Choroid plexus epithelial cell (primary cell): ENCODE measurements around the gene ASIC3.

ENCODE experiments used
- DNase-seq: peaks from one replicate; pipeline ENCODE4 v3.0.0-alpha.2; 2010; ENCODE audit warnings: low read depth
- H3K4me3 ChIP-seq: 2 replicates; pipeline ENCODE4 v1.5.1; 2011; ENCODE audit warnings: low read depth, mild to moderate bottlenecking, control low read depth, low read length, moderate library complexity
- TF ChIP-seq, protein P1 (sequence below): conservative IDR thresholded peaks from 2 replicates; pipeline ENCODE4 v1.5.1; 2011; ENCODE audit warnings: low read depth, mild to moderate bottlenecking, control low read depth, inconsistent platforms, low read length, moderate library complexity

The ASIC3 gene

DNA sequence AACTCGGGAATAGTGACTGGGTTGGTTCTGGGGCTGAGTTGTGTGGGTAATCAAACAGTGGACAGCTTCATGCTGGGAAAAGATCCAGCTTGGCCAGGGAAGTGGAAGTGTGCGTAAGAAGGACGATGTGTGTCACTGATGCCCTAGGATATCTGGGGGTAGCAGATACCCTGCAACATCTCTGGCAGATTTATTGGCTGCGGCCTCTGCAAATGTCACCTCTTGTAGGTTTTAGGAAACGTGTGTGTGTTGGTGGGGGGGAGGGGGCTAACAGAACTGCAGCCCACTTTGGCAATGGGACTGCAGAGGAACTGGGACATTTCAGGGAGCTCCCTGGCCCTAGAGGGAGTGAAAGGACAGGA, 37.0 kb downstream of the ASIC3 start:
- DNase-seq = no peak
- H3K4me3 ChIP-seq = peak overlapping the region; percentile 79
- TF ChIP-seq, protein P1, sequence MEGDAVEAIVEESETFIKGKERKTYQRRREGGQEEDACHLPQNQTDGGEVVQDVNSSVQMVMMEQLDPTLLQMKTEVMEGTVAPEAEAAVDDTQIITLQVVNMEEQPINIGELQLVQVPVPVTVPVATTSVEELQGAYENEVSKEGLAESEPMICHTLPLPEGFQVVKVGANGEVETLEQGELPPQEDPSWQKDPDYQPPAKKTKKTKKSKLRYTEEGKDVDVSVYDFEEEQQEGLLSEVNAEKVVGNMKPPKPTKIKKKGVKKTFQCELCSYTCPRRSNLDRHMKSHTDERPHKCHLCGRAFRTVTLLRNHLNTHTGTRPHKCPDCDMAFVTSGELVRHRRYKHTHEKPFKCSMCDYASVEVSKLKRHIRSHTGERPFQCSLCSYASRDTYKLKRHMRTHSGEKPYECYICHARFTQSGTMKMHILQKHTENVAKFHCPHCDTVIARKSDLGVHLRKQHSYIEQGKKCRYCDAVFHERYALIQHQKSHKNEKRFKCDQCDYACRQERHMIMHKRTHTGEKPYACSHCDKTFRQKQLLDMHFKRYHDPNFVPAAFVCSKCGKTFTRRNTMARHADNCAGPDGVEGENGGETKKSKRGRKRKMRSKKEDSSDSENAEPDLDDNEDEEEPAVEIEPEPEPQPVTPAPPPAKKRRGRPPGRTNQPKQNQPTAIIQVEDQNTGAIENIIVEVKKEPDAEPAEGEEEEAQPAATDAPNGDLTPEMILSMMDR = no peak

DNA sequence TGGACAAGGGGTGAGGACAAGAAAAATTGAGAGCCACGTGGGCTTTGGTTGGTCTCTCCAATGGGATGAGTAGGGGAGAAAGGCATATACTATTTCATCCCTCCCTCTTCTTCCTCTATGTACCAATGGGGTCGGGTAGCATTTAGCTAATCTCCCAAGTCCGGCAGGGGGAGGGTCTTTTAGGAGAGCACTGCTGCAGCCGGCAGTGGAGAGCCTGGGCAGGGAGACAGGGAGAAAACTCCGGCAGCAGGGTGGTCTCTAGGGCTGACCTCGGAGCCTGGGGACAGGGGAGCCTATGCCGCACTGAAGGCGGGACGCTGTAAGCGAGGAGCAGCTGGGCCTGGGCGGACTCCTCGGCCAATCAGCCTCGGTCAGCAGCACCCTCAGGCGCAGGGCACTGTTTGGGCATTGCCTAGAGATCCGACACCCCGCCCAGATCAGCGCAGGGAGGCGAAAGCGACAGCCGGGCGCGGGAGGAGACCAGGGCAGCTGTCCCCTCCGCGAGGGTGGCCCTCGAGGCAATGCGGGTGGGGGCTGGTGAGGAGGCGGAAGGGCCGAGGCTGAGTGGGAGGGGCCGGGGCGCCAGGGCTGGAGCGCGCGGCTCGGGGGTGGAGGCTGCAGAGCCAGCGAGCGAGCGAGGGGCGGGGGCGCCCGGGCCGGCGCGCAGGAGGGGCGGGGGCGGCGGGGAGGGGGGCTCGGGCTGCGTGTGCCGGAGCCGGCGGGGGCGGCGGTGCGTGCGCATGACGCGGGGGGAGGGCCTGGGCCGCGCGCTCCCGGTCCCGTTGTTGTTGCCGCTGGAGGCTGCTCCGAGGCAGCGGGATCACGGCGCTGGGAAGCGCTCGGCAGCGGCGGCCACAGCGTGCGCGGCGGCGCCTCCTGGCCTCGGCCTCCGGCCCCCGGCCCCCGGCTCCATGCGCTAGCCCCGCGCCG, 37.6 kb downstream of the ASIC3 start, which contains the start of gene AGAP3:
Gene AGAP3, plus strand, starts transcription at position 785 of the 930 bp plus-strand sequence. CDS start 267 bp downstream, outside the sequence.
- TF ChIP-seq, protein P1 = no peak
- peak within 1 kb of the TSS; percentile 79 for H3K4me3 ChIP-seq
- DNase-seq = peak; percentile 77

DNA sequence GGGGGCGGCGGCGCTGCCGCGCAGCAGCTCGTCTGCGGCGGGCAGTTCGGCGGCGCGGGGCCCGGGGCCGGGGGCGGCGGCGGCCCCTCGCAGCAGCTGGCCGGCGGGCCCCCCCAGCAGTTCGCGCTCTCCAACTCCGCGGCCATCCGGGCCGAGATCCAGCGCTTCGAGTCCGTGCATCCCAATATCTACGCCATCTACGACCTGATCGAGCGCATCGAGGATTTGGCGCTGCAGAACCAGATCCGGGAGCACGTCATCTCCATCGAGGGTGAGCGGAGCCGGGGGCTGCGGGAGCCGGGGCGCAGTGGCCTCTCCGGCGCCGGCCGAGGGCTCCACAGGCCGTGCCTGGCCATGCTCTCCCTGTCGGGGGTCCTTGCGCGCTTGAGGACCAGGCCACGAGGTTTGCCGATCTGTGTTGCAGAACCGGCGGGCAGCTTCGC, 38.5 kb downstream of the ASIC3 start:
- DNase-seq = peak; percentile 45
- TF ChIP-seq, protein P1 = no peak
- H3K4me3 ChIP-seq = peak overlapping the region; percentile 79

DNA sequence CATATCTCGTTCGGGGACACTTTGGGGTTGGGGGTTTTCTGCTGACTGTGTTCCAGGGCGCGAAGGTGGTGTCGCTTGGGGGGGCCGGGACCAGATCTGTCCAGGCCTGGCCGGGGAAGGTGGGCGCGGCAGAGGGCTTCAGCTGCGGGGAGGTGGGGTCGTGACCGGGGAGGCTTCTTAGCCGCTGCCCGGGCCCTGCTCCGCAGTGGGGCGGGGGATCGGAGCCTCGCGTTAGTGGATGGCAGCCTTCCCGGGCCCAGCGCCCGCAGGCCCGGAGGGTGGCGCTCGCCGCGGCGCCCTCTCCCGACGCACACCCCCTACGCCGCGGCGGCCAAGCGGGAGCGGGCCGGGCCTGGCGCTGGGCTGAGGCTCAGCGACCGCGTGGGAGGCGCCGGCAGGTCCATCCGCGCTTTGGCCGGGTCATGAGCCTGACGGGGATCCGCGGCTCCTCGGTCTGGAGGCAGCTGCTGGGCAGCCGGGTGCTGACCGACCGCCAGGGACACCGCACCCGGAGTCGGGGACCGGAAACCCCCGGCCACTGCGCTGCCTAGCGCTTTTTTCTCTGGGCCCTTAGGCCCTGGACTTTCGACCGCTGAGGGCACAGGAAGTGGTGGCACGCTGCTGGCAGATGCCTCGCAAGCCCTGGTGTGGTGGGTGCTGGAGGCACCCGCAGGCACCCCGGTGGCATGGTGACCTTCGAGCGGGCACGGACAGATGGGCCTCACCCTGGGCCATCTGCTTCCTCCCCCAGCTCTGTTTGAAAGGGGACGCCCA, 39.1 kb downstream of the ASIC3 start:
- TF ChIP-seq, protein P1 = peak; percentile 18
- peak; percentile 50 for DNase-seq
- H3K4me3 ChIP-seq = peak overlapping the region; percentile 79

DNA sequence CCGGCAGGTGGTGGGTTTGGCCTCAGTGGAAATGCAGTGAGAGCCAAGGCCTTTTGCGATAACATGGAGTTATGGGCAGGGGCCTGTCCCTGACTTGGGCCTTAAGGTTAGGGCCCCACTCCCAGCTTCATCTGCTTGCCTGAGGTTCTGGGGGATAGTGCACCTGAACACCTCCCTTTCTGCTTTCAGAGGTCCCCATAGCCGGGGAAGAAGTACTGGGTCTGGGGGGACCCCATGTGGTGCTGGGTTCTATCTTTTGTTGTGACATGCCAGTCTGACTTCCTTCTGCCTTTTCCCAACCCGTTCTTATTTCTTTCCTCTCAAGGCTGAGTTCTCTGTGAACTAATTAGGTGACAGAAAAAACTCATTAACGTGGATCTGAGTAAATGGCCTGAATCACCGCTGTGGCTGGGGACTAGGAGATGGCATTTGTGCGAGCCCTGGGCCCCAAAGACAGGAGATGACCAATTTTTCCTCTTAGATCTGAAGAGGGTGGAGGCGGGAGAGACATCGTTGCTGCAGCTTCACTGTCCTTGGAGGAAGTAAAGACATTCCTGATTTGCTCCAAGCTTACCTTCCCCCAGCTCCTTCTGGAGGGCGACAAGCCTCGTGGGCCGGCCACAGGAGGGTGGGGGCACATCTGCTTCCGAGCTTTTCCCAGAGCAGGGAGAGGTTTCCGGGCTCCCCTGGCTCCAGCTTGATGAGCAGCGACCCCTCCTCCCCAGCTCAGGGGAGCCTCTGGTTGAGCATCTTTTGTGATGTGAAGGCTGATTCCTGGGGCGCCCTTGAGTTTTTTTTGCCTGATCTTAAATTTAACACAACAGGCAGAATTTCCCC, 39.9 kb downstream of the ASIC3 start:
- TF ChIP-seq, protein P1 = no peak
- DNase-seq = peak; percentile 33
- peak overlapping the region; percentile 79 for H3K4me3 ChIP-seq

DNA sequence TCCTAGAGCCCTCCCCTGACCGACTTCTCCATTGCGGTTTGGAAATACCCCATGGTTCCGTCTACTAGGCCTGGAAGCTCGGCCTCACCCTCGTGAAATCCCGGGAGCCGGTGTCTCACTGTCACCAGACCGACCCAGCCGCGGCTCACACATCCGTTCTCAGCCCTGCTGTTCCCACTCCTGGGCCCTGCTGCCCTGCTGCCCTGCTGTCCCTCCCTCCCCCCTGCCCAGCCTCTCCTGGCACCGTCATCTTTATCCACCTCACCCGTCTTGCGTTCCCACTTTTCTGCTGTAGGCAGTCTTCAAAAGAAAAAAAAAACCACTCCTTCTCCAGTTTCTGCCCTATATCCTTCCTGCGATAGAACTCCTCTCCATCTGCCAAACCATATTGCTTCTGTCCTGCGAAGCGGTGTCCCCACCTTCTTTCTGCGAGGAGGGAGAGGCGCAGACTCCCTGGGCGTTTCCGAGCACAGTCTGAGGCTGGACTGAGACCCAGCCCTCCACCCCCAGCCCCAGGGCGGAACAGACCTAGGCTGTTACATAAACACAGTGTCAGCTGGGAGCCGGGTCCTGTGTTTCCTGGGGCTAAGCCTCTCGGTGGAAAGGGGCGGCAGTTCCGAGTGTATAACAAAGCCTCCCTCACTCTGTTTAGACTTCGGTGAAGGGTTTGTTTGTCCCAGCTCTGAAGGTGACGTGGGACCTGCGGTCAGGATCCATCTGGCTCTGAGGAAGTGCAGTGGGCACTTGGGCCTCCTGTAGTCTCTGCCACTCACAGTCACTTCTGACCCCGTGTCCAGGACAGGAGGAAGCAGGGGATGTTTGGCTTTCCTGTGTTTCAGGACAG, 40.7 kb downstream of the ASIC3 start:
- TF ChIP-seq, protein P1 = no peak
- peak; percentile 77 for DNase-seq
- H3K4me3 ChIP-seq = peak overlapping the region; percentile 79
